Right renal pelvis (tissue), 4 donors: ENCODE measurements around the gene GABRD. TPM values are rescaled to one million over a fixed set of nuclear protein-coding genes. Genes with fewer than 3 reads are reported as not detected.

ENCODE experiments used
- DNase-seq, 4 donors: peaks; one replicate each; pipeline ENCODE4 v3.0.0-alpha.2; 2013; ENCODE audit warnings: low read depth in 4 of 4, low spot score in 3 of 4, missing footprints in 1 of 4
- polyA plus RNA-seq, 4 donors: library from polyadenylated mRNA; unstranded; fragments of 120-200 nt; gene quantifications; one replicate each; pipeline ENCODE4 v1.2.1, GENCODE V29; 2013; ENCODE audit not compliant: insufficient read length in 4 of 4

GABRD gene
- polyA plus RNA-seq, 4 donors: 1.3 to 3.1 (median 1.7) TPM

- DNase-seq: no peak
Observed at GRCh38 chr1:1984560-1985070, 34.5 kb upstream of the GABRD start.

GRCh38 chr1:1985375-1986050 lies 33.6 kb upstream of the GABRD start:
- DNase-seq: no peak

DNA sequence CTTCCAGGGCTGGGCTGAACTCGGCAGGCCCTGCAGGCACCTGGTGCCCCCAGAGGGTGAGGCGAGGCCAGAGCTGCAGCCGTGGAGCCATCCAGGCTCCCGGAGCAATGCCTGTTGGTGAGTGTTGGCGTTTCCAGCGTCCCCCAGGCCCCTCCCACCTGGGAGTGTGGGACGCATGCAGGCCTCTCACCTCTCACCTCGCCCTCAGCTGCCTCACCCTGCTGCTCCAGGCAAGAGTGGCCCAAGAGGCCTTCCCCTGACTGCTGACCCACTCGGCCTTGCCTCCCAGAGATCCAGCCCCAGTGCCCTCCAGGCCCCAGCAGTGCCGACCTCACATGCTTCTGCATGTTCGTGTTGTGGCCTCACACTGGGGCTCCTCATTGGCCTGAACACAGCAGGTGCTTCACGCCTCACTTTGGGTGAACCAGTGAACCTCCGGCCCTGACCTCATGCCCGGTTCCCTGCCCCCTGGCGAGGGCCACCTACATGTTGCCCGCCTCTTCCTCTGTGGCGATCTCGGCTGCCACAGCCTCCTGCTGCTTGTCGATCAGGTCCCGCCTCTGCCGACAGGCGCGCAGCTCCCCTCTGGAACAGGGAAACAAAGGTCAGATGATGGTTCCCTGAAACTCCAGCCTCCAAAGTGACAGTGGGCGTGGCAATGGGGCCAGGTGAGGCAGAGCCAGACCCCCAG lies 32.5 kb upstream of the GABRD start:
- no peak for DNase-seq

DNA sequence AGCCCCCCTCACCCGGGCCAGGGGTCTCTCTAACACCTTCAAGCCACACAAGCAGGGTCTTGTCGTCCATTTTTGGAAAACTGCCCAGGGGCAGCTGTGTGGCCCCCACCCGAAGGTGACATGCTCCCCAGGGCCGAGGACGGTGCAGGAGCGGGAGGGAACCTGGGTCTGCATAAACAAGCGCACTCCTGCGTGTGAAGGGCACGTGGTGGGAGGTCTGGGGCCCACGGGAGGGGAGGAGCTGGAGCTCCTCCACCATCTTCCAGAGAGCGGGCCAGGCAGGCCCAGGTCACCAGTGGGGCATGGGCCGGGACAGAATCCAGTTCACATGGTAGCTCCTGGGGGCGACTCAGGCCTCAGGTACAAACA lies 32.0 kb upstream of the GABRD start:
- DNase-seq: no peak

GRCh38 chr1:1988061-1988945 lies 30.8 kb upstream of the GABRD start:
- no peak for DNase-seq

DNA sequence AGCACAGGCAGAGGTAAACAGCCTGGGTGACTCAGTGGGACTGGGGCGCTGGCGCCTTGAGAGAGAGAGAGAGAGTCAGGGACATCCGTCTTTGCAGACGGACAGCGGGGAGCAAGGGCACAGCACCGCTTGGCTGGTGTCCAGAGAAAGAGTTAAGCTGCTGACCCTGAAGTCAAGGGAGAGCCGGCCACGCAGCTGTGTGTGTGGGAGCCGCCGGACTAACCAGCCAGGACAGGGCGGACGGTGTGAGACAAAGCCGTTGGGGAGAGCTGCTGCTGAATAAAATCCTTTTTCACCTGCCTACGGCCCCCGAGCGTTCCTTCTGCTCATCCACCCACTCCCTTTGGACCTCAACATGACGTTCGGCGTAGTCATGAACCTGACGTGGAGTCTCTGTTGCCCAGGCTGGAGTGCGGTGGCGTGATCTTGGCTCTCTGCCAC lies 30.0 kb upstream of the GABRD start:
- no peak for DNase-seq

DNA sequence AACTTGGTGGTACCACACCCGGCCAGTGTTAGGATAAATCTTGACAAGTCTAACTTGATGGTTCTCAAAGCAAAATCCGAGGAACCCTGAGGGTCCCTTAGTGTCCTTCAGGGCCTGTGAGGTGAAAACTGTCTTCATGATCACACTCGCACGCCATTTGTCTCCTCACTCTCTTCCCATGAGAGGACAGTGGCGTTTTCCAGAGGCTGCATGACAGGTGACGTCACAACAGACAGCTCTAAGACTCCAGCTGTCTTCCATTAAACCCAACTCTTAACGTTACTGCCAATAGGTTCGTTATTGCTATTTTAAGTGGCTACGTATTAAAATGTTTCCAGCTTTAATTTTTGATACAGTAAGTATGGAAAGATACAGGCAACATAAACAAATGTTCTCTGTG lies 29.4 kb upstream of the GABRD start:
- DNase-seq: no peak

DNA sequence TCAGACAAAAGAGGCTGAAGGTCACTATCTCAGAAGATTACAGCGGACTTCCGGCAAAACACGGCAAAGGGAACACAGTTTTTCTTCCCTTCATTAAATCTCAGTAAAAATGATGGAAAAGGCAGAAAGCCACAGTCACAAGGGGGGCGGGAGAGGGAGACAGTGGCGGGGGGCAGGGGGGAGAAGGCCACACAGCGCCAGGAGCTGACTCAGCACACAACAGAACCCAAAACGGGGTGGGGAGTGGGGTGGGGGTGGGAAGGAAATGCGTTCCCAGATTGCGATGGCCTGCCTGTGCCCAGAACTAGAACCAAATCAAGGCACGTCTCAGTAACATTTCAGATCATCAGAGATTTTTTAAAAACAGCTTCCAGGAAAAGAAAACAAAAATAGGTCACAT lies 28.9 kb upstream of the GABRD start:
- no peak for DNase-seq

DNA sequence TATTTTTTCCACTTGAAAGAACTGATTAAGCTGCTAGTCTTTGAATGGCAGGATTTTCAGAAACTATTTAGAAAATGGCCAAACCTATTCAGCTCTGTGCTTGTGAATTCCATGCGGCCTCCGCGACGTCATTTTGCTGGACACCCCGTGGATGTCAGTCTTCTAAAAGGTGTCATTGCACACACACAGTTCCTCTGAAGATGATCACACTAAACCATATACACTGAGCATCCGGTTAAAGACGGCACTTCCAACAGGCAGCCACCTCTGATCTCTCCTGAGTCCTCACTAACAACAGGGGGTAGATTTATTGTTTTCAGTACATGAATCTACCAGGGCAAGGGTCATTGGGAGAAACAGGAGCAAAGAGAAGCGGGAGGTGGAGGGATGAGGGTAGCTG lies 24.6 kb upstream of the GABRD start:
- no peak for DNase-seq

- DNase-seq: no peak
Observed at GRCh38 chr1:1996207-1996651, 22.9 kb upstream of the GABRD start.

GRCh38 chr1:1997576-1997975 lies 21.6 kb upstream of the GABRD start:
- no peak for DNase-seq

GRCh38 chr1:2000432-2000831 lies 18.7 kb upstream of the GABRD start:
- DNase-seq: no peak

- no peak for DNase-seq
Observed at GRCh38 chr1:2000850-2001249, 18.3 kb upstream of the GABRD start.

DNA sequence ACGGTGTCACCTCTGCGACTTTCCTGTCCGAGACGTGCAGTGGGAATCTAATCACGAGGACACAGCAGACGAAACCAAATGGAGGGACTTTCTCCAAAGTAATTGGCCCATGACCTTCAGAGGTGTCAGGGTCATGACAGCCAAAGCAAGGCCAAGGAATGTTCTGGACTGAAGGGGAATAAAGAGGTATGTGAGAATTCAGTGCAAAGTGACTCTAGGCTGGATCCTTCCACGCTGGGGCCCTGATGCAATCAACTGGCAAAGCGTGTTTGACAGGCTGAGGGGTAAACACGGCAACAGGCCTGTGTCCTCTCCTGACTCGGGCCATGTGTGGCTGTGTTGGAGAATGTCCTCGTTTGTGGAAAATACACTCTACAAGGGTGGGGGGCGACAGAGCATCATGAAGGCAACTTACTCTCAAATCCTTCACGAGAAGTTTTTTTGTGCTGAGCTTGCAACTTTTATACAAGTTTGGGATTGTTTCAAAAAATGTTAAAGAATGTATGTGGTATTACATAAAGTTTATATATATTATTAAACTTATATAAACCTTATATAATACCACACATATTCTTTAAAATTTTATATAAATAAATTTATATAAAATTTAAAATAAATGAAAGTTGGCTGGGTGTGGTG lies 17.3 kb upstream of the GABRD start:
- DNase-seq: no peak

DNA sequence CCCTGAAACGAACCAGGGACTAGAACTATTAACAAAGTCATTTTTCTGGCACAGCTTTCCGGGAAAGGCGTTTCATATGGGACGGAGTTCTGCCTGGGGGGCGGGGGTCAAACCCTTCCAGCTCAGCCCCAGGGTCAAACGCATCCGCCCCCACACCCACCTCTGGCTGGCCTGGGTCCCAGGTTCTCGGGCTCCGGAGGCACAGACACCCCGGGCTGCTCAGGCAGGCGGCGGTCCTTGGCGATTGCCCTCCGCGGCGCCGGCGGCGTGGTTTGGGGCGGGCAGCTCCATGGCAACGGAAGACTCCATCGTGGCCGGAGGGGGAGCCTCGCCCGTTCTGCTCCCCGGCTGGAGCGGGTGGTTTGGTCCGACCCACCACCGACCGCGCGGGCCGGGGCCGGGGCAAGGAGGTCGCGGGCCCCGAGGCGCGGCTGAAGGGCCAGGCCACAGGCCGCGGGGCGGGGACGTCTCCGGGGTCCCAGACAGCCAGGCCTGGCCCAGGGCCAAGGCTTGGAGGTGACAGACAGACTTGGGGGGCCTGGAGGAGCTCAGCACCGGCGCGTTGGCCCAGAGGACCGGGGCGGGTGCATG lies 15.5 kb upstream of the GABRD start, which contains the start of gene CFAP74:
Gene CFAP74, minus strand, starts transcription at position 246 of the 591 bp plus-strand sequence. CDS start 12,830 bp downstream, outside the sequence.
- DNase-seq: no peak

- no peak for DNase-seq
Observed at GRCh38 chr1:2004856-2005255, 14.3 kb upstream of the GABRD start.

- DNase-seq: no peak
Observed at GRCh38 chr1:2009101-2010053, 9.8 kb upstream of the GABRD start.

- DNase-seq: no peak
Observed at GRCh38 chr1:2014181-2014580, 5.0 kb upstream of the GABRD start.
